Liver (tissue), 3 donors: ENCODE results near the gene USP17L19.
"Not testable (repeated sequence)": the region's sequence is repeated elsewhere in the genome, so short reads cannot be mapped to it uniquely, and the experiment has no call there.

Experiments used
- HNF4A ChIP-seq, 2 donors: conservative IDR thresholded peaks; 2 replicates each; pipeline ENCODE4 v1.6.1; 2016; ENCODE audit warnings: antibody characterized with exemption in 2 of 2, mild to moderate bottlenecking in 2 of 2
- TF ChIP-seq, protein P1 (sequence below): fragments of 150-350 bp; IDR thresholded peaks from 2 replicates; pipeline ENCODE4 v1.5.1; 2017; ENCODE audit warnings: improper control_type of control experiment, low read depth, low read length; ENCODE audit not compliant: missing input control
- donor health status: healthy.
- donor health status: healthy.

DNA sequence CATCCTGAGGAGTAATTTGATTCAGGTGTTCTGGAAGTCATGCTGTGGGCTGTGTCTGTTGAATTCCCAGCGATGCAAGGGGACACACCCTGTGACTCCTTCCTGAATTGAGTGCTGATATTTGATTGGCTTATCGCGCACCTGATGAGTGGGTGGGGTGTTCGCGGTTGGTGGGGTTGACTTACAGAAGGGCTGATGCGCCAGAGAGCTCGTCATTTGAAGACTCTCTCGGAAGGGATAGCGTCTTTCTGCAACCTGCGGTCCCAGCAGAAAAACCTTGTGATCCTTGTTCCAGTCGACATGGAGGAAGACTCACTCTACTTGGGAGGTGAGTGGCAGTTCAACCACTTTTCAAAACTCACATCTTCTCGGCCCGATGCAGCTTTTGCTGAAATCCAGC lies 9.4 kb downstream of the USP17L19 start, which contains the start of gene USP17L21:
- TF ChIP-seq, protein P1, sequence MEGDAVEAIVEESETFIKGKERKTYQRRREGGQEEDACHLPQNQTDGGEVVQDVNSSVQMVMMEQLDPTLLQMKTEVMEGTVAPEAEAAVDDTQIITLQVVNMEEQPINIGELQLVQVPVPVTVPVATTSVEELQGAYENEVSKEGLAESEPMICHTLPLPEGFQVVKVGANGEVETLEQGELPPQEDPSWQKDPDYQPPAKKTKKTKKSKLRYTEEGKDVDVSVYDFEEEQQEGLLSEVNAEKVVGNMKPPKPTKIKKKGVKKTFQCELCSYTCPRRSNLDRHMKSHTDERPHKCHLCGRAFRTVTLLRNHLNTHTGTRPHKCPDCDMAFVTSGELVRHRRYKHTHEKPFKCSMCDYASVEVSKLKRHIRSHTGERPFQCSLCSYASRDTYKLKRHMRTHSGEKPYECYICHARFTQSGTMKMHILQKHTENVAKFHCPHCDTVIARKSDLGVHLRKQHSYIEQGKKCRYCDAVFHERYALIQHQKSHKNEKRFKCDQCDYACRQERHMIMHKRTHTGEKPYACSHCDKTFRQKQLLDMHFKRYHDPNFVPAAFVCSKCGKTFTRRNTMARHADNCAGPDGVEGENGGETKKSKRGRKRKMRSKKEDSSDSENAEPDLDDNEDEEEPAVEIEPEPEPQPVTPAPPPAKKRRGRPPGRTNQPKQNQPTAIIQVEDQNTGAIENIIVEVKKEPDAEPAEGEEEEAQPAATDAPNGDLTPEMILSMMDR = not testable (repeated sequence)
- TF ChIP-seq HNF4A (conservative IDR thresholded peaks at IDR 0.05) = not testable (repeated sequence)
